ENCODE measurements around the gene SRRM3. TPM values are rescaled to one million over a fixed set of nuclear protein-coding genes. Genes with fewer than 3 reads are reported as not detected.
A peak's percentile ranks its signal among the peaks of the same experiment; 100 is the strongest.

The SRRM3 gene
- total RNA-seq, 1 experiment from 2014 or later = 12.7 TPM

DNA sequence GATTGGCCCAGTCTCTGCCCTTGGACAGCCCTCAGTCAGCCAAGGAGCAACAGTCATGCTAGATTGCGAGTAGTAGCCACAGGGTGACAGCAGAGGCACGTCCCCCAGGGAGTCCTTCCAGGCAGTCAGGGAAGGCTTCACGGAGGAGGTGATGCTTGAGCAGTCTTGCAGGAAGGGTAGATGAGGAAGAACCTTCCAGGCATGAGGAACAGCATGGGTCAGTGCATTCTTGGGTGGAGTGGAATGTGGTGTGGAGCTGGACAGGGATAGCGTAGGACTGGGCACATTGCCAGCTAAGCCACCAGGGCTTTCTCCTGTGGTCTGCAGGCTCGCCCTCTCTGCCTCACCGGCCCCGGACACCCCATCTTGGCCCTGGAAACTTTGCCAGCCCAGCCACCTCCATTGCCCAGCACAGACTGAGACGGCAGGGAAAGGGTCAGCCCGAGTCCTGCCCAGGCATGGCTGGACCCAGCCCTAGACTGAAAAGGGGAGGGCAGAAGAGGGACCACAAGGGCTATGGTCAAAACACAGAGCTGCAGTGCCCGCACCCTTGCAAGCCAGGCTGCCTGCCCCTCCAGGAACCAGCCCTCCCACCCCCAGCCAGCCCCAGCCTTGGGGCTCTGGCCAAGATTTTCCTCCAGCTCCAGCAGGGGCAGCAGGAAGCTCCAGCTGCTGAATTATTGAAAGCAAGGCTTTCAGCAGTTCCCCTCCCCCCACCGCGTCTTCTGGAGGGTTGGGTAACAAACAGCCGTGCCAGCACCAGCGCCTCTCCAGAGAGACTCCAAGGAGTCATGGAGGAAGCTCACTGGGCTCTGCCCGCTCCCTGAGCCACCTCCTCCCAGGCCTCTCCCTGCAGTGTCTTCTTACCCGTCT is 18.7 kb downstream of the SRRM3 start:
- no TSS peak for BruUV-seq (replicated peaks)
- ChIA-PET RAD21 (ENCODE audit: low non-redundant PET in 1 of 2, low total read pairs in 2 of 2, uncharacterized antibody in 2 of 2, unreplicated experiment in 2 of 2) (interaction anchor here in 1 of 2 experiments (0.6 kb wide), 2 partner anchors 94 kb away, joined by 3 read pairs; no protein-coding TSS in a partner anchor), POLR2A (interaction anchor here (0.6 kb wide), 1 partner anchor 62 kb away, joined by 3 read pairs; no protein-coding TSS in a partner anchor), CTCF (interaction anchor here (0.7 to 1.1 kb wide), 3 partner anchors 42 to 94 kb away, joined by 4 read pairs; no protein-coding TSS in a partner anchor)
- H3K9me3 ChIP-seq (ENCODE audit: control insufficient read depth in 1 of 2, insufficient read depth in 1 of 2, low read depth in 1 of 2, low read length in 2 of 2) = no peaks in the 10 kb centered on the region
- H4K20me1 ChIP-seq (ENCODE audit: insufficient read depth) = no peaks in the 10 kb centered on the region
- DNase-seq (ENCODE audit: low read depth, low spot score) (no peak), ATAC-seq (peak; percentile 66)
- no peak overlapping the region for H3K9ac ChIP-seq (ENCODE audit: low read length)
- no peak overlapping the region for H3K4me3 ChIP-seq (replicated peaks in 1 of 2; ENCODE audit: low read depth in 1 of 2, low read length in 2 of 2)
- intact Hi-C loops (cut with micrococcal nuclease) = no loop called here
- H3K4me1 ChIP-seq (ENCODE audit: control insufficient read depth in 1 of 2, insufficient read depth in 2 of 2, low read length in 2 of 2) = peaks cover 6 to 19% of the 10 kb centered on the region in 2 experiments; a peak in 3 of 4 replicates
- H3K27me3 ChIP-seq (ENCODE audit: insufficient read depth, low read length) = 0 out of 2 replicates have a peak, but pooled peaks cover 7% of the 10 kb centered on the region
- no peaks in the 10 kb centered on the region for H3K36me3 ChIP-seq (ENCODE audit: control insufficient read depth in 1 of 2, insufficient read depth in 2 of 2, low read length in 2 of 2)
- TF ChIP-seq RAD21 (IDR thresholded peaks at IDR 0.05; ENCODE audit: low read depth) (peak; percentile 58), ZNF274 (IDR thresholded peaks at IDR 0.05; ENCODE audit: low read depth, low read length) (no peak)
- TF ChIP-seq, protein P1, sequence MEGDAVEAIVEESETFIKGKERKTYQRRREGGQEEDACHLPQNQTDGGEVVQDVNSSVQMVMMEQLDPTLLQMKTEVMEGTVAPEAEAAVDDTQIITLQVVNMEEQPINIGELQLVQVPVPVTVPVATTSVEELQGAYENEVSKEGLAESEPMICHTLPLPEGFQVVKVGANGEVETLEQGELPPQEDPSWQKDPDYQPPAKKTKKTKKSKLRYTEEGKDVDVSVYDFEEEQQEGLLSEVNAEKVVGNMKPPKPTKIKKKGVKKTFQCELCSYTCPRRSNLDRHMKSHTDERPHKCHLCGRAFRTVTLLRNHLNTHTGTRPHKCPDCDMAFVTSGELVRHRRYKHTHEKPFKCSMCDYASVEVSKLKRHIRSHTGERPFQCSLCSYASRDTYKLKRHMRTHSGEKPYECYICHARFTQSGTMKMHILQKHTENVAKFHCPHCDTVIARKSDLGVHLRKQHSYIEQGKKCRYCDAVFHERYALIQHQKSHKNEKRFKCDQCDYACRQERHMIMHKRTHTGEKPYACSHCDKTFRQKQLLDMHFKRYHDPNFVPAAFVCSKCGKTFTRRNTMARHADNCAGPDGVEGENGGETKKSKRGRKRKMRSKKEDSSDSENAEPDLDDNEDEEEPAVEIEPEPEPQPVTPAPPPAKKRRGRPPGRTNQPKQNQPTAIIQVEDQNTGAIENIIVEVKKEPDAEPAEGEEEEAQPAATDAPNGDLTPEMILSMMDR (IDR thresholded peaks at IDR 0.05 in 2 of 3, conservative IDR thresholded peaks at IDR 0.05 in 1 of 3; ENCODE audit: borderline replicate concordance in 1 of 3, insufficient read depth in 1 of 3, low read depth in 2 of 3, low read length in 2 of 3) = peak; percentile 25 to 36 (median 27); a peak in 5 of 6 replicates
- H3K9me2 ChIP-seq (ENCODE audit: insufficient read depth) = no peaks in the 10 kb centered on the region
- peak overlapping the region; percentile 39; the same call in 1 of the 2 replicates for H3K4me2 ChIP-seq (ENCODE audit: low read length)
- no peak overlapping the region for H3K27ac ChIP-seq (ENCODE audit: low read depth, low read length)
- no peak overlapping the region for H2AFZ ChIP-seq (ENCODE audit: low read depth, low read length, poor library complexity, severe bottlenecking)
- no peaks in the 10 kb centered on the region for H3K79me2 ChIP-seq (ENCODE audit: insufficient read depth, low read length)

DNA sequence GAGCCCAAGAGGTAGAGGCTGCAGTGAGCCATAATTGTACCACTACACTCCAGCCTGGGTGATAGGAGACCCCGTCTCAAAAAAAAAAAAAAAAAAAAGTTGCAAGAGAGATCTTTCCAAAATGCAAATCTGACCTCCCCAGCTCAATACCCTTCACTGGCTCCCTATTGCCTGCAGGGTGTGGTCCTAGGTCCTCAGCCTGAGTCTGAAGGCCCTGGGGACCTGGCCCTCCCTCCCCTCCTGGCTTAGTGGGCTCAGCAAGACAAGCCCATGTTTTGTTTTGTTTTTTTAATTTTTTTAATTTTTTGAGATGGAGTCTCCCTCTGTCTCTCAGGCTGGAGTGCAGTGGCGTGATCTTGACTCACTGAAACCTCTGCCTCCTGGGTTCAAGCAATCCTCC is 20.6 kb downstream of the SRRM3 start:
- H3K79me2 ChIP-seq (ENCODE audit: insufficient read depth, low read length) = no peaks in the 10 kb centered on the region
- intact Hi-C loops (cut with micrococcal nuclease) = no loop called here
- no peak for ATAC-seq
- H3K27me3 ChIP-seq (ENCODE audit: insufficient read depth, low read length) = peaks cover 12% of the 10 kb centered on the region; the same call in 1 of the 2 replicates
- H3K9me3 ChIP-seq (ENCODE audit: control insufficient read depth in 1 of 2, insufficient read depth in 1 of 2, low read depth in 1 of 2, low read length in 2 of 2) = no peaks in the 10 kb centered on the region
- peaks cover 6 to 19% of the 10 kb centered on the region in 2 experiments; a peak in 3 of 4 replicates for H3K4me1 ChIP-seq (ENCODE audit: control insufficient read depth in 1 of 2, insufficient read depth in 2 of 2, low read length in 2 of 2)
- CTCF ChIA-PET = interaction anchor here (1.3 kb wide), 1 partner anchor 44 kb away, joined by 4 read pairs; no protein-coding TSS in a partner anchor
- H3K4me3 ChIP-seq (replicated peaks in 1 of 2; ENCODE audit: low read depth in 1 of 2, low read length in 2 of 2) = no peak overlapping the region
- POLR2A ChIA-PET = no interaction called here
- H3K9me2 ChIP-seq (ENCODE audit: insufficient read depth) = no peaks in the 10 kb centered on the region
- no peak overlapping the region for H2AFZ ChIP-seq (ENCODE audit: low read depth, low read length, poor library complexity, severe bottlenecking)
- H3K9ac ChIP-seq (ENCODE audit: low read length) = no peak overlapping the region
- H3K27ac ChIP-seq (ENCODE audit: low read depth, low read length) = no peak overlapping the region
- H3K4me2 ChIP-seq (ENCODE audit: low read length) = no peak overlapping the region
- no peaks in the 10 kb centered on the region for H4K20me1 ChIP-seq (ENCODE audit: insufficient read depth)
- BruUV-seq (replicated peaks) = no TSS peak
- DNase-seq (ENCODE audit: low read depth, low spot score) = no peak
- H3K36me3 ChIP-seq (ENCODE audit: control insufficient read depth in 1 of 2, insufficient read depth in 2 of 2, low read length in 2 of 2) = no peaks in the 10 kb centered on the region
- RAD21 ChIA-PET (ENCODE audit: low non-redundant PET in 1 of 2, low total read pairs in 2 of 2, uncharacterized antibody in 2 of 2, unreplicated experiment in 2 of 2) = no interaction called here
- TF ChIP-seq EGR1 (IDR thresholded peaks at IDR 0.05; ENCODE audit: low read depth) (no peak), SIN3A (IDR thresholded peaks at IDR 0.05; ENCODE audit: low read depth) (no peak), CEBPB (IDR thresholded peaks at IDR 0.05; ENCODE audit: low read depth) (no peak), POLR2A (IDR thresholded peaks at IDR 0.05; ENCODE audit: borderline replicate concordance, extremely low read depth, insufficient read depth, insufficient read length) (no peak), TCF7L2 (IDR thresholded peaks at IDR 0.05; ENCODE audit: borderline replicate concordance, extremely low read depth, insufficient read depth, insufficient read length) (no peak), SP1 (IDR thresholded peaks at IDR 0.05; ENCODE audit: low read depth) (no peak), CBX3 (IDR thresholded peaks at IDR 0.05; ENCODE audit: low read depth) (no peak), JUND (IDR thresholded peaks at IDR 0.05) (no peak), ELF1 (IDR thresholded peaks at IDR 0.05; ENCODE audit: borderline replicate concordance, low read depth) (no peak)
- TF ChIP-seq, protein P2, sequence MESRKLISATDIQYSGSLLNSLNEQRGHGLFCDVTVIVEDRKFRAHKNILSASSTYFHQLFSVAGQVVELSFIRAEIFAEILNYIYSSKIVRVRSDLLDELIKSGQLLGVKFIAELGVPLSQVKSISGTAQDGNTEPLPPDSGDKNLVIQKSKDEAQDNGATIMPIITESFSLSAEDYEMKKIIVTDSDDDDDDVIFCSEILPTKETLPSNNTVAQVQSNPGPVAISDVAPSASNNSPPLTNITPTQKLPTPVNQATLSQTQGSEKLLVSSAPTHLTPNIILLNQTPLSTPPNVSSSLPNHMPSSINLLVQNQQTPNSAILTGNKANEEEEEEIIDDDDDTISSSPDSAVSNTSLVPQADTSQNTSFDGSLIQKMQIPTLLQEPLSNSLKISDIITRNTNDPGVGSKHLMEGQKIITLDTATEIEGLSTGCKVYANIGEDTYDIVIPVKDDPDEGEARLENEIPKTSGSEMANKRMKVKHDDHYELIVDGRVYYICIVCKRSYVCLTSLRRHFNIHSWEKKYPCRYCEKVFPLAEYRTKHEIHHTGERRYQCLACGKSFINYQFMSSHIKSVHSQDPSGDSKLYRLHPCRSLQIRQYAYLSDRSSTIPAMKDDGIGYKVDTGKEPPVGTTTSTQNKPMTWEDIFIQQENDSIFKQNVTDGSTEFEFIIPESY (IDR thresholded peaks at IDR 0.05; ENCODE audit: extremely low read depth, insufficient replicate concordance, low read length) = no peak
- TF ChIP-seq, protein P3, sequence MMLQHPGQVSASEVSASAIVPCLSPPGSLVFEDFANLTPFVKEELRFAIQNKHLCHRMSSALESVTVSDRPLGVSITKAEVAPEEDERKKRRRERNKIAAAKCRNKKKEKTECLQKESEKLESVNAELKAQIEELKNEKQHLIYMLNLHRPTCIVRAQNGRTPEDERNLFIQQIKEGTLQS (IDR thresholded peaks at IDR 0.05) = no peak

All from HCT116 (cell line).